ENCODE measurements around the gene MEIS1. TPM values are rescaled to one million over a fixed set of nuclear protein-coding genes. Genes with fewer than 3 reads are reported as not detected.

MEIS1 gene
- total RNA-seq, 3 donors from 2014 or later: 23.0 to 37.9 (median 37.0) TPM

GRCh38 chr2:66438498-66438833 lies 3.5 kb downstream of the MEIS1 start:
- no peaks in the 10 kb centered on the region for H3K9me3 ChIP-seq
- H3K4me3 ChIP-seq: peak overlapping the region; percentile 69 to 77 (median 76)

GRCh38 chr2:66438891-66439811 lies 4.2 kb downstream of the MEIS1 start:
- H3K36me3 ChIP-seq: no peaks in the 10 kb centered on the region
- no peaks in the 10 kb centered on the region for H3K9me3 ChIP-seq
- H3K27me3 ChIP-seq: no peaks in the 10 kb centered on the region
- no peak for DNase-seq (ENCODE audit: low spot score in 2 of 2)
- H3K4me1 ChIP-seq: no peaks in the 10 kb centered on the region
- intact Hi-C loops (cut with DNase I; ENCODE audit: low total_unique reads): loop anchor here (10.0 kb wide), 1 partner anchor 136 kb away; no protein-coding TSS in a partner anchor
- peak overlapping the region; percentile 69 to 77 (median 76) for H3K4me3 ChIP-seq
- TF ChIP-seq CTCF (IDR thresholded peaks at IDR 0.05) (no peak), POLR2A (IDR thresholded peaks at IDR 0.05) (no peak), POLR2AphosphoS5 (IDR thresholded peaks at IDR 0.05) (no peak)
- H3K27ac ChIP-seq: peak overlapping the region; percentile 74 to 84

More at GRCh38 chr2:66438498-66438833, 3.5 kb downstream of the MEIS1 start:
- Histone ChIP-seq H3K4me1 (no peaks in the 10 kb centered on the region), H3K36me3 (no peaks in the 10 kb centered on the region), H3K27ac (peak overlapping the region; percentile 74 to 77), H3K27me3 (no peaks in the 10 kb centered on the region)
- intact Hi-C loops (cut with DNase I; ENCODE audit: low total_unique reads): loop anchor here (10.0 kb wide), 1 partner anchor 136 kb away; no protein-coding TSS in a partner anchor
- no peak for DNase-seq (ENCODE audit: low spot score in 2 of 2)
- no peak for TF ChIP-seq POLR2A (IDR thresholded peaks at IDR 0.05)
- TF ChIP-seq POLR2AphosphoS5 (IDR thresholded peaks at IDR 0.05): no peak
- TF ChIP-seq CTCF (IDR thresholded peaks at IDR 0.05): no peak

GRCh38 chr2:66439812-66440542 lies 5.1 kb downstream of the MEIS1 start:
- Histone ChIP-seq H3K36me3 (no peaks in the 10 kb centered on the region), H3K4me1 (no peaks in the 10 kb centered on the region), H3K27me3 (no peaks in the 10 kb centered on the region), H3K4me3 (peak overlapping the region; percentile 69 to 77 (median 76)), H3K9me3 (no peaks in the 10 kb centered on the region), H3K27ac (peak overlapping the region; percentile 74 to 84)
- intact Hi-C loops (cut with DNase I; ENCODE audit: low total_unique reads): loop anchor here (10.0 kb wide), 1 partner anchor 135 kb away; no protein-coding TSS in a partner anchor
- TF ChIP-seq POLR2AphosphoS5 (IDR thresholded peaks at IDR 0.05) (no peak), CTCF (IDR thresholded peaks at IDR 0.05) (no peak)
- DNase-seq (ENCODE audit: low spot score in 2 of 2): no peak

GRCh38 chr2:66440708-66441497 lies 6.0 kb downstream of the MEIS1 start:
- TF ChIP-seq POLR2AphosphoS5 (IDR thresholded peaks at IDR 0.05): no peak
- Histone ChIP-seq H3K4me1 (no peaks in the 10 kb centered on the region), H3K4me3 (peak overlapping the region; percentile 69 to 77 (median 76)), H3K36me3 (peaks cover 5% of the 10 kb centered on the region), H3K27me3 (no peaks in the 10 kb centered on the region), H3K27ac (peak overlapping the region; percentile 74 to 84), H3K9me3 (no peaks in the 10 kb centered on the region)
- intact Hi-C loops (cut with DNase I; ENCODE audit: low total_unique reads): no loop called here
- no peak for DNase-seq (ENCODE audit: low spot score in 2 of 2)
